Mucosa of descending colon (tissue), 3 donors: ENCODE data around the gene GSTM5. TPM values are rescaled to one million over a fixed set of nuclear protein-coding genes. Genes with fewer than 3 reads are reported as not detected.

Experiments used
- ATAC-seq: fragments of 200-7000 bp; cut with Tn5 transposase; one replicate; pipeline ENCODE4 v1.9.1; 2020; ENCODE audit warnings: mild to moderate bottlenecking, moderate library complexity
- DNase-seq, 3 donors: peaks; one replicate each; pipeline ENCODE4 v3.0.0-alpha.2; 2020
- H3K36me3 ChIP-seq: fragments of 200-600 bp; one replicate; pipeline ENCODE4 v1.8.0; 2021; ENCODE audit warnings: low read depth, mild to moderate bottlenecking
- H3K4me1 ChIP-seq: fragments of 200-600 bp; one replicate; pipeline ENCODE4 v1.8.0; 2021; ENCODE audit warnings: low read depth, mild to moderate bottlenecking
- H3K4me3 ChIP-seq: fragments of 200-600 bp; one replicate; pipeline ENCODE4 v1.8.0; 2021; ENCODE audit warnings: mild to moderate bottlenecking
- H3K9me3 ChIP-seq: fragments of 200-600 bp; one replicate; pipeline ENCODE4 v1.8.0; 2021; ENCODE audit warnings: mild to moderate bottlenecking
- intact Hi-C, 2 donors: fragments of 100-400 bp; cut with DNase I in 1 of 2; cut with micrococcal nuclease in 1 of 2; formaldehyde crosslinking; loops; one replicate each; pipeline versions ENCODE4 v1.11.0 to v1.11.1; 2022; cut with DNase I, micrococcal nuclease
- total RNA-seq, 3 donors: library from RNA; stranded (reverse); fragmentation: NEBNext Ultra II Directional in 2 of 3; extraction: Animal tissue kit (Norgen Biotek cat#: 25700) in 2 of 3; gene quantifications; one replicate each; pipeline versions ENCODE4 v1.2.1 to v1.2.4, GENCODE V29; 2021 to 2023
- TF ChIP-seq, protein P1 (sequence below): fragments of 200-600 bp; IDR thresholded peaks from one replicate; pipeline ENCODE4 v1.8.0; 2022; ENCODE audit warnings: antibody characterized with exemption, mild to moderate bottlenecking
- donor health status: DM: no; HTN: no; CAD: no; lungs with moderate emphysema.
- donor health status: DM: no; HTN: no; CAD: no.
- donor health status: DM: no; HTN: yes; CAD: no.

GSTM5 gene
- total RNA-seq, 3 donors from 2014 or later: 2.5 to 6.1 (median 4.8) TPM

GRCh38 chr1:109761227-109762038 is 49.4 kb downstream of the GSTM5 start:
- intact Hi-C loops: loop anchor here in 1 of 2 donors (10.0 kb wide), 1 partner anchor 217 kb away; the partner anchor contains the start of gene GNAI3
- peaks cover 26% of the 10 kb centered on the region for H3K4me1 ChIP-seq
- TF ChIP-seq, protein P1, sequence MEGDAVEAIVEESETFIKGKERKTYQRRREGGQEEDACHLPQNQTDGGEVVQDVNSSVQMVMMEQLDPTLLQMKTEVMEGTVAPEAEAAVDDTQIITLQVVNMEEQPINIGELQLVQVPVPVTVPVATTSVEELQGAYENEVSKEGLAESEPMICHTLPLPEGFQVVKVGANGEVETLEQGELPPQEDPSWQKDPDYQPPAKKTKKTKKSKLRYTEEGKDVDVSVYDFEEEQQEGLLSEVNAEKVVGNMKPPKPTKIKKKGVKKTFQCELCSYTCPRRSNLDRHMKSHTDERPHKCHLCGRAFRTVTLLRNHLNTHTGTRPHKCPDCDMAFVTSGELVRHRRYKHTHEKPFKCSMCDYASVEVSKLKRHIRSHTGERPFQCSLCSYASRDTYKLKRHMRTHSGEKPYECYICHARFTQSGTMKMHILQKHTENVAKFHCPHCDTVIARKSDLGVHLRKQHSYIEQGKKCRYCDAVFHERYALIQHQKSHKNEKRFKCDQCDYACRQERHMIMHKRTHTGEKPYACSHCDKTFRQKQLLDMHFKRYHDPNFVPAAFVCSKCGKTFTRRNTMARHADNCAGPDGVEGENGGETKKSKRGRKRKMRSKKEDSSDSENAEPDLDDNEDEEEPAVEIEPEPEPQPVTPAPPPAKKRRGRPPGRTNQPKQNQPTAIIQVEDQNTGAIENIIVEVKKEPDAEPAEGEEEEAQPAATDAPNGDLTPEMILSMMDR: no peak
- no peak overlapping the region for H3K4me3 ChIP-seq
- no peak for ATAC-seq
- DNase-seq: peak in 1 of 3 donors; percentile 32
- H3K9me3 ChIP-seq: no peaks in the 10 kb centered on the region
- no peaks in the 10 kb centered on the region for H3K36me3 ChIP-seq

GRCh38 chr1:109762039-109762585 is 50.1 kb downstream of the GSTM5 start:
- H3K4me1 ChIP-seq: peaks cover 31% of the 10 kb centered on the region
- TF ChIP-seq, protein P1: no peak
- H3K4me3 ChIP-seq: no peak overlapping the region
- peak in 1 of 3 donors; percentile 32 for DNase-seq
- no peaks in the 10 kb centered on the region for H3K36me3 ChIP-seq
- H3K9me3 ChIP-seq: no peaks in the 10 kb centered on the region
- no peak for ATAC-seq
- intact Hi-C loops: loop anchor here in 1 of 2 donors (10.0 kb wide), 1 partner anchor 217 kb away; the partner anchor contains the start of gene GNAI3

GRCh38 chr1:109762821-109763645 is 51.0 kb downstream of the GSTM5 start:
- DNase-seq: peak; percentile 55 to 68 (median 59)
- H3K9me3 ChIP-seq: no peaks in the 10 kb centered on the region
- H3K4me1 ChIP-seq: peaks cover 32% of the 10 kb centered on the region
- TF ChIP-seq, protein P1: no peak
- intact Hi-C loops: loop anchor here in 1 of 2 donors (10.0 kb wide), 1 partner anchor 218 kb away; the partner anchor contains the start of gene GNAI3
- peak; percentile 66 for ATAC-seq
- no peaks in the 10 kb centered on the region for H3K36me3 ChIP-seq
- H3K4me3 ChIP-seq: peak overlapping the region; percentile 55

GRCh38 chr1:109763646-109764415 is 51.8 kb downstream of the GSTM5 start, which contains the start of gene EPS8L3:
Gene EPS8L3, minus strand, starts transcription at chr1:109763923. Its CDS starts 2,174 bp downstream, at chr1:109761749.
- TF ChIP-seq, protein P1: no peak
- DNase-seq (peak; percentile 93 to 97 (median 94)), ATAC-seq (peak; percentile 89)
- Histone ChIP-seq H3K9me3 (no peaks in the 10 kb centered on the region), H3K4me3 (peak within 1 kb of the TSS; percentile 55), H3K4me1 (peaks cover 32% of the 10 kb centered on the region), H3K36me3 (no peaks in the 10 kb centered on the region)
- intact Hi-C loops: loop anchor here in 1 of 2 donors (10.0 kb wide), 1 partner anchor 219 kb away; the partner anchor contains the start of gene GNAI3
